ENCODE measurements around the gene P2RY14. TPM values are rescaled to one million over a fixed set of nuclear protein-coding genes. Genes with fewer than 3 reads are reported as not detected.
A peak's percentile ranks its signal among the peaks of the same experiment; 100 is the strongest.

P2RY14 gene
- total and polyA plus RNA-seq, 2 of the 13 experiments (the other 11 are each of a cell fraction or from before 2014, with no cell fraction given), result not detected

GRCh38 chr3:151197228-151197627, 81.1 kb downstream of the P2RY14 start (continued):
- peak; percentile 94 for TF ChIP-seq ZBTB38 (CRISPR knock-in tag; IDR thresholded peaks at IDR 0.05)
- TF ChIP-seq KMT2B (CRISPR knock-in tag; IDR thresholded peaks at IDR 0.05), result 0 out of 2 replicates have a peak, but pooled peaks have one; percentile 2
- TF ChIP-seq TOE1 (CRISPR knock-in tag; IDR thresholded peaks at IDR 0.05), result no peak
- TF ChIP-seq ZFY (CRISPR knock-in tag; IDR thresholded peaks at IDR 0.05), result peak; percentile 71
- no peak for TF ChIP-seq LRRFIP1 (CRISPR knock-in tag; conservative IDR thresholded peaks at IDR 0.05)
- TF ChIP-seq PCBP1 (IDR thresholded peaks at IDR 0.05; ENCODE audit: borderline replicate concordance, low read depth, low read length), result no peak
- peak; percentile 39; the same call in 1 of the 2 replicates for TF ChIP-seq FOXJ3 (CRISPR knock-in tag; IDR thresholded peaks at IDR 0.05; ENCODE audit: borderline replicate concordance)
- no peak for TF ChIP-seq ZNF800 (CRISPR knock-in tag; IDR thresholded peaks at IDR 0.05)
- TF ChIP-seq ATF7-NPFF (CRISPR knock-in tag; IDR thresholded peaks at IDR 0.05; ENCODE audit: low read depth), result no peak
- TF ChIP-seq TEAD3 (CRISPR knock-in tag; optimal IDR thresholded peaks at IDR 0.05; ENCODE audit: borderline replicate concordance), result peak; percentile 42
- TF ChIP-seq ELF1 (CRISPR knock-in tag; IDR thresholded peaks at IDR 0.05), result no peak
- no peak for TF ChIP-seq ZNF30 (CRISPR knock-in tag; IDR thresholded peaks at IDR 0.05)
- 0 out of 2 replicates have a peak, but pooled peaks have one; percentile 25 for TF ChIP-seq MED1 (CRISPR knock-in tag; IDR thresholded peaks at IDR 0.05)
- TF ChIP-seq ZNF253 (CRISPR knock-in tag; IDR thresholded peaks at IDR 0.05; ENCODE audit: borderline replicate concordance), result no peak
- TF ChIP-seq ZNF264 (CRISPR knock-in tag; IDR thresholded peaks at IDR 0.05), result no peak
- TF ChIP-seq MED13 (CRISPR knock-in tag; IDR thresholded peaks at IDR 0.05), result no peak
- no peak for TF ChIP-seq PAX8 (CRISPR knock-in tag; IDR thresholded peaks at IDR 0.05; ENCODE audit: borderline replicate concordance)
- peak; percentile 61; the same call in 1 of the 2 replicates for TF ChIP-seq ZNF232 (CRISPR knock-in tag; IDR thresholded peaks at IDR 0.05; ENCODE audit: borderline replicate concordance)
- 0 out of 2 replicates have a peak, but pooled peaks have one; percentile 17 for TF ChIP-seq CREM (IDR thresholded peaks at IDR 0.05)
- no peak for TF ChIP-seq CREM (CRISPR knock-in tag; IDR thresholded peaks at IDR 0.05)
- no peak for TF ChIP-seq ZNF775 (CRISPR knock-in tag; IDR thresholded peaks at IDR 0.05; ENCODE audit: borderline replicate concordance)
- TF ChIP-seq AKNA (CRISPR knock-in tag; IDR thresholded peaks at IDR 0.05; ENCODE audit: borderline replicate concordance), result 0 out of 2 replicates have a peak, but pooled peaks have one; percentile 55

Measured in HepG2 (cell line).